ENCODE data around the gene MZB1.

Gene MZB1

GRCh38 chr5:139383275-139383992 lies 6.3 kb downstream of the MZB1 start, which contains the start of gene SLC23A1:
SLC23A1 (minus strand) TSS chr5:139383297; CDS start chr5:139383253, 44 bp downstream.
- Mint-ChIP-seq H3K4me1 (ENCODE audit: low read depth) (peaks cover 23% of the 10 kb centered on the region), H3K4me3 (no peak within 1 kb of the TSS), H3K9me3 (no peaks in the 10 kb centered on the region), H3K27ac (no peak within 1 kb of the TSS), H3K27me3 (peaks cover 15% of the 10 kb centered on the region), H3K36me3 (ENCODE audit: low read depth) (no peaks in the 10 kb centered on the region)
- intact Hi-C loops (cut with micrococcal nuclease), result no loop called here

GRCh38 chr5:139382807-139383206 lies 6.9 kb downstream of the MZB1 start:
- Mint-ChIP-seq H3K4me3 (no peak overlapping the region), H3K36me3 (ENCODE audit: low read depth) (no peaks in the 10 kb centered on the region), H3K27ac (no peak overlapping the region), H3K27me3 (peaks cover 10% of the 10 kb centered on the region), H3K9me3 (no peaks in the 10 kb centered on the region), H3K4me1 (ENCODE audit: low read depth) (peaks cover 16% of the 10 kb centered on the region)
- intact Hi-C loops (cut with micrococcal nuclease), result no loop called here

- H3K4me3 Mint-ChIP-seq, result no peak overlapping the region
- H3K27me3 Mint-ChIP-seq, result peaks cover 8% of the 10 kb centered on the region
- H3K36me3 Mint-ChIP-seq (ENCODE audit: low read depth), result peaks cover 3% of the 10 kb centered on the region
- H3K9me3 Mint-ChIP-seq, result no peaks in the 10 kb centered on the region
- intact Hi-C loops (cut with micrococcal nuclease), result no loop called here
- H3K27ac Mint-ChIP-seq, result no peak overlapping the region
- H3K4me1 Mint-ChIP-seq (ENCODE audit: low read depth), result peaks cover 15% of the 10 kb centered on the region
Observed at GRCh38 chr5:139381837-139382761, 7.6 kb downstream of the MZB1 start.

GRCh38 chr5:139379626-139380449 lies 9.9 kb downstream of the MZB1 start:
- Mint-ChIP-seq H3K27me3 (peaks cover 6% of the 10 kb centered on the region), H3K27ac (no peak overlapping the region), H3K36me3 (ENCODE audit: low read depth) (peaks cover 9% of the 10 kb centered on the region), H3K9me3 (no peaks in the 10 kb centered on the region), H3K4me3 (no peak overlapping the region), H3K4me1 (ENCODE audit: low read depth) (peaks cover 7% of the 10 kb centered on the region)
- intact Hi-C loops (cut with micrococcal nuclease), result no loop called here

GRCh38 chr5:139378941-139379361 lies 10.8 kb downstream of the MZB1 start:
- H3K27ac Mint-ChIP-seq, result no peak overlapping the region
- no peak overlapping the region for H3K4me3 Mint-ChIP-seq
- H3K9me3 Mint-ChIP-seq, result no peaks in the 10 kb centered on the region
- intact Hi-C loops (cut with micrococcal nuclease), result no loop called here
- H3K36me3 Mint-ChIP-seq (ENCODE audit: low read depth), result peaks cover 15% of the 10 kb centered on the region
- peaks cover 5% of the 10 kb centered on the region for H3K27me3 Mint-ChIP-seq
- no peaks in the 10 kb centered on the region for H3K4me1 Mint-ChIP-seq (ENCODE audit: low read depth)

GRCh38 chr5:139378101-139378825 lies 11.4 kb downstream of the MZB1 start:
- intact Hi-C loops (cut with micrococcal nuclease), result no loop called here
- H3K4me3 Mint-ChIP-seq, result no peak overlapping the region

GRCh38 chr5:139377226-139377625 lies 12.5 kb downstream of the MZB1 start:
- intact Hi-C loops (cut with micrococcal nuclease), result no loop called here
- H3K36me3 Mint-ChIP-seq (ENCODE audit: low read depth), result peaks cover 32% of the 10 kb centered on the region
- no peak overlapping the region for H3K27ac Mint-ChIP-seq
- H3K4me1 Mint-ChIP-seq (ENCODE audit: low read depth), result no peaks in the 10 kb centered on the region
- peaks cover 5% of the 10 kb centered on the region for H3K27me3 Mint-ChIP-seq
- H3K4me3 Mint-ChIP-seq, result no peak overlapping the region
- H3K9me3 Mint-ChIP-seq, result no peaks in the 10 kb centered on the region

More at GRCh38 chr5:139378101-139378825, 11.4 kb downstream of the MZB1 start:
- Mint-ChIP-seq H3K9me3 (no peaks in the 10 kb centered on the region), H3K27ac (no peak overlapping the region), H3K27me3 (peaks cover 5% of the 10 kb centered on the region), H3K4me1 (ENCODE audit: low read depth) (no peaks in the 10 kb centered on the region), H3K36me3 (ENCODE audit: low read depth) (peaks cover 22% of the 10 kb centered on the region)

- intact Hi-C loops (cut with micrococcal nuclease), result no loop called here
Observed at GRCh38 chr5:139376364-139376763, 13.3 kb downstream of the MZB1 start.

GRCh38 chr5:139374909-139375308 lies 14.8 kb downstream of the MZB1 start:
- no peak overlapping the region for H3K4me3 Mint-ChIP-seq
- intact Hi-C loops (cut with micrococcal nuclease), result no loop called here
- H3K4me1 Mint-ChIP-seq (ENCODE audit: low read depth), result no peaks in the 10 kb centered on the region
- H3K27me3 Mint-ChIP-seq, result peaks cover 5% of the 10 kb centered on the region
- H3K9me3 Mint-ChIP-seq, result no peaks in the 10 kb centered on the region
- H3K36me3 Mint-ChIP-seq (ENCODE audit: low read depth), result peaks cover 49% of the 10 kb centered on the region
- H3K27ac Mint-ChIP-seq, result no peak overlapping the region

More at GRCh38 chr5:139376364-139376763, 13.3 kb downstream of the MZB1 start:
- Mint-ChIP-seq H3K27ac (no peak overlapping the region), H3K4me3 (no peak overlapping the region), H3K27me3 (peaks cover 5% of the 10 kb centered on the region), H3K36me3 (ENCODE audit: low read depth) (peaks cover 40% of the 10 kb centered on the region), H3K4me1 (ENCODE audit: low read depth) (no peaks in the 10 kb centered on the region), H3K9me3 (no peaks in the 10 kb centered on the region)

GRCh38 chr5:139371482-139372435 lies 18.0 kb downstream of the MZB1 start:
- intact Hi-C loops (cut with micrococcal nuclease), result no loop called here
- Mint-ChIP-seq H3K9me3 (no peaks in the 10 kb centered on the region), H3K4me1 (ENCODE audit: low read depth) (no peaks in the 10 kb centered on the region), H3K27me3 (no peaks in the 10 kb centered on the region), H3K36me3 (ENCODE audit: low read depth) (peaks cover 70% of the 10 kb centered on the region), H3K4me3 (no peak overlapping the region), H3K27ac (no peak overlapping the region)

- no peak overlapping the region for H3K27ac Mint-ChIP-seq
- no peak overlapping the region for H3K4me3 Mint-ChIP-seq
- intact Hi-C loops (cut with micrococcal nuclease), result no loop called here
- no peaks in the 10 kb centered on the region for H3K9me3 Mint-ChIP-seq
- peaks cover 90% of the 10 kb centered on the region for H3K36me3 Mint-ChIP-seq (ENCODE audit: low read depth)
- H3K4me1 Mint-ChIP-seq (ENCODE audit: low read depth), result no peaks in the 10 kb centered on the region
- no peaks in the 10 kb centered on the region for H3K27me3 Mint-ChIP-seq
Observed at GRCh38 chr5:139369181-139369580, 20.5 kb downstream of the MZB1 start.

GRCh38 chr5:139368613-139369012 lies 21.1 kb downstream of the MZB1 start:
- Mint-ChIP-seq H3K9me3 (no peaks in the 10 kb centered on the region), H3K4me1 (ENCODE audit: low read depth) (no peaks in the 10 kb centered on the region), H3K27ac (no peak overlapping the region), H3K36me3 (ENCODE audit: low read depth) (peaks cover 90% of the 10 kb centered on the region), H3K27me3 (no peaks in the 10 kb centered on the region), H3K4me3 (no peak overlapping the region)
- intact Hi-C loops (cut with micrococcal nuclease), result no loop called here
